ENCODE results near the gene MYO3B. TPM values are rescaled to one million over a fixed set of nuclear protein-coding genes. Genes with fewer than 3 reads are reported as not detected.
A peak's percentile ranks its signal among the peaks of the same experiment; 100 is the strongest.

MYO3B gene
- polyA plus RNA-seq, 2 of the 4 experiments (the other 2 are of a cell fraction): 0.01 TPM; not detected in 1

DNA sequence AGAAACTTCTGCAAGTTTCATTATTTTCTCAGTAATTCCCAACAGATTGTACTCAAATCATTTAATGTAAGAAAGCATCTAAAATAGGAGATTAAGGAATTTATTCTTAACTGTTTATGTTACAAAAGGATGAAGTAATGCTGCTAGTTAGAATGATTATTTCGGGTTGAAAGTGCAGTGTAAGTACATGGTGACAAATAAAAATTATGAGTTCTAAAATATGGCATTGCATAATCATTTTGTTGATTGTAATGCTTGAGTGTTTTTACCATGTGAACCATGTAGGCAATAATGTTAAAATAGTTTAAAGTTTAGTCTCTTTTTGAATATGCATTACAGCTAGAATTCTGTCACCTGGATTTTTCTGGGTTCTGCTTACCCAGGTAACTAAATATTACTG lies 388.2 kb downstream of the MYO3B start (continued):
- TF ChIP-seq, protein P1, sequence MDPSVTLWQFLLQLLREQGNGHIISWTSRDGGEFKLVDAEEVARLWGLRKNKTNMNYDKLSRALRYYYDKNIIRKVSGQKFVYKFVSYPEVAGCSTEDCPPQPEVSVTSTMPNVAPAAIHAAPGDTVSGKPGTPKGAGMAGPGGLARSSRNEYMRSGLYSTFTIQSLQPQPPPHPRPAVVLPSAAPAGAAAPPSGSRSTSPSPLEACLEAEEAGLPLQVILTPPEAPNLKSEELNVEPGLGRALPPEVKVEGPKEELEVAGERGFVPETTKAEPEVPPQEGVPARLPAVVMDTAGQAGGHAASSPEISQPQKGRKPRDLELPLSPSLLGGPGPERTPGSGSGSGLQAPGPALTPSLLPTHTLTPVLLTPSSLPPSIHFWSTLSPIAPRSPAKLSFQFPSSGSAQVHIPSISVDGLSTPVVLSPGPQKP (IDR thresholded peaks at IDR 0.05; ENCODE audit: low read depth, low read length): no peak
- TF ChIP-seq ZSCAN20 (CRISPR knock-in tag; IDR thresholded peaks at IDR 0.05) (no peak), CEBPB (IDR thresholded peaks at IDR 0.05) (no peak), HOXB13 (CRISPR knock-in tag; IDR thresholded peaks at IDR 0.05; ENCODE audit: low read depth) (no peak), NFE2L2 (conservative IDR thresholded peaks at IDR 0.05; ENCODE audit: low read length) (no peak)

DNA sequence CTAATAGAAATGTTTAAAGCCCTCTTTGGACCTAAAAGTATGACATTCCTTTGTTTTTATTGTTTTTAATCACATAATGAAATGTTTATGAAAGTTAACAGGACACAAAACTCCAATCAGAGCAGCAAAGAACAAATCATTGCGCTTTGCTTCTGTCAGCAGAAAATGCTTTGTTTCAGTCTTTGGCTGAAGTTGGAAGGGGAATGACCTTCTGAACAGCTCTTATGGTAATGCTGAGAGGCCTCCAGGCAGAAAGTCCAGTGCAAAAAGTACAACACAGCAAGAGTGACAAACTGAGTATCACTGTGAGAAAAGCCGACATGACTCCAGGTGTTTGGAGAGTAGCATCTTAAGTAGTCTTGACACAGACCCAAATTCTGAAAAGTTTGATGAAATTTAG lies 389.5 kb downstream of the MYO3B start:
- Histone ChIP-seq H3K4me2 (no peak overlapping the region), H3K4me1 (no peaks in the 10 kb centered on the region), H3K9me3 (no peaks in the 10 kb centered on the region), H3K27ac (no peak overlapping the region), H3K4me3 (no peak overlapping the region)
- ATAC-seq: no peak
- WGBS (ENCODE audit: missing lambda C conversion rate): 71% methylated on average over 2 of the region's 2 CpGs
- TF ChIP-seq HOXB13 (CRISPR knock-in tag; IDR thresholded peaks at IDR 0.05; ENCODE audit: low read depth) (no peak), POLR2AphosphoS2 (conservative IDR thresholded peaks at IDR 0.05; ENCODE audit: low read length) (no peak), FOSB (CRISPR knock-in tag; IDR thresholded peaks at IDR 0.05) (no peak), MAFK (IDR thresholded peaks at IDR 0.05; ENCODE audit: partially characterized antibody) (peak; percentile 36), JUNB (IDR thresholded peaks at IDR 0.05) (no peak), SMC3 (IDR thresholded peaks at IDR 0.05) (no peak)
- TF ChIP-seq, protein P2, sequence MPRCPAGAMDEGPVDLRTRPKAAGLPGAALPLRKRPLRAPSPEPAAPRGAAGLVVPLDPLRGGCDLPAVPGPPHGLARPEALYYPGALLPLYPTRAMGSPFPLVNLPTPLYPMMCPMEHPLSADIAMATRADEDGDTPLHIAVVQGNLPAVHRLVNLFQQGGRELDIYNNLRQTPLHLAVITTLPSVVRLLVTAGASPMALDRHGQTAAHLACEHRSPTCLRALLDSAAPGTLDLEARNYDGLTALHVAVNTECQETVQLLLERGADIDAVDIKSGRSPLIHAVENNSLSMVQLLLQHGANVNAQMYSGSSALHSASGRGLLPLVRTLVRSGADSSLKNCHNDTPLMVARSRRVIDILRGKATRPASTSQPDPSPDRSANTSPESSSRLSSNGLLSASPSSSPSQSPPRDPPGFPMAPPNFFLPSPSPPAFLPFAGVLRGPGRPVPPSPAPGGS (IDR thresholded peaks at IDR 0.05): no peak
- ChIA-PET POLR2A (no interaction called here), CTCF (no interaction called here)
- FAIRE-seq: no peak
- DNase-seq (ENCODE audit: low read depth in 1 of 2, low spot score in 1 of 2): no peak

DNA sequence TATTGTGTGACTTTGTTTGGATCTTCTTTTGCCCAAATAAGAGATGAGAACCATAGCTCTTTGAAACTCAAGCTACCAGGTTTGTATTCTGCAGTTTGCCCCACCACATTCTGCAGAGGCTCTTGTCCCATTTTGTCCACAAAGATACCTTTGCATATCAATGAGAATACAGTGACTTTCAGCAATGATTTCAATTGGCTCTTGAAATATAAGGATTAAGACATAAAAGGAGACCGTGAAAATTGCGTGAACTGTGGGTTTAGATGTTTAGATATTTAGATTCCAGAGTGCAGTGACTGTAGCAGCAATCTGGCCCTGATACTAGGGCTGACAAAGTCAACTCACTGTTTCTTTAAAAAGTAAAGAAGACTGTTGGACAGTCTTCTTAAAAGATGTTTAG lies 390.6 kb downstream of the MYO3B start:
- WGBS (ENCODE audit: missing lambda C conversion rate): 13% methylated on average over 2 of the region's 2 CpGs
- Histone ChIP-seq H3K27ac (no peak overlapping the region), H3K9me3 (no peaks in the 10 kb centered on the region), H3K4me1 (no peaks in the 10 kb centered on the region), H3K4me2 (no peak overlapping the region), H3K4me3 (no peak overlapping the region)
- no peak for FAIRE-seq
- POLR2A ChIA-PET: no interaction called here
- no peak for DNase-seq (ENCODE audit: low read depth in 1 of 2, low spot score in 1 of 2)
- CTCF ChIA-PET: no interaction called here
- ATAC-seq: no peak
- TF ChIP-seq RFX5 (IDR thresholded peaks at IDR 0.05): no peak
- TF ChIP-seq RNF2 (IDR thresholded peaks at IDR 0.05; ENCODE audit: borderline replicate concordance, low read depth): no peak
- no peak for TF ChIP-seq MYC (IDR thresholded peaks at IDR 0.05; ENCODE audit: borderline replicate concordance, low read length)
- TF ChIP-seq NFE2L2 (conservative IDR thresholded peaks at IDR 0.05; ENCODE audit: low read length): no peak
- no peak for TF ChIP-seq CBX2 (IDR thresholded peaks at IDR 0.05; ENCODE audit: borderline replicate concordance, low read depth)
- TF ChIP-seq, protein P3, sequence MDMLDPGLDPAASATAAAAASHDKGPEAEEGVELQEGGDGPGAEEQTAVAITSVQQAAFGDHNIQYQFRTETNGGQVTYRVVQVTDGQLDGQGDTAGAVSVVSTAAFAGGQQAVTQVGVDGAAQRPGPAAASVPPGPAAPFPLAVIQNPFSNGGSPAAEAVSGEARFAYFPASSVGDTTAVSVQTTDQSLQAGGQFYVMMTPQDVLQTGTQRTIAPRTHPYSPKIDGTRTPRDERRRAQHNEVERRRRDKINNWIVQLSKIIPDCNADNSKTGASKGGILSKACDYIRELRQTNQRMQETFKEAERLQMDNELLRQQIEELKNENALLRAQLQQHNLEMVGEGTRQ (IDR thresholded peaks at IDR 0.05): no peak
- TF ChIP-seq FOXS1 (CRISPR knock-in tag; IDR thresholded peaks at IDR 0.05): no peak
- TF ChIP-seq GATA3 (IDR thresholded peaks at IDR 0.05; ENCODE audit: borderline replicate concordance): no peak
- TF ChIP-seq EHF (CRISPR knock-in tag; IDR thresholded peaks at IDR 0.05): no peak
- no peak for TF ChIP-seq MAZ (IDR thresholded peaks at IDR 0.05; ENCODE audit: borderline replicate concordance, low read depth, low read length)
- no peak for TF ChIP-seq MAFK (IDR thresholded peaks at IDR 0.05; ENCODE audit: partially characterized antibody)
- TF ChIP-seq ZNF302 (CRISPR knock-in tag; IDR thresholded peaks at IDR 0.05): no peak
- no peak for TF ChIP-seq BHLHE40 (IDR thresholded peaks at IDR 0.05; ENCODE audit: low read depth, low read length)
- TF ChIP-seq, protein P4, sequence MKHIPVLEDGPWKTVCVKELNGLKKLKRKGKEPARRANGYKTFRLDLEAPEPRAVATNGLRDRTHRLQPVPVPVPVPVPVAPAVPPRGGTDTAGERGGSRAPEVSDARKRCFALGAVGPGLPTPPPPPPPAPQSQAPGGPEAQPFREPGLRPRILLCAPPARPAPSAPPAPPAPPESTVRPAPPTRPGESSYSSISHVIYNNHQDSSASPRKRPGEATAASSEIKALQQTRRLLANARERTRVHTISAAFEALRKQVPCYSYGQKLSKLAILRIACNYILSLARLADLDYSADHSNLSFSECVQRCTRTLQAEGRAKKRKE (CRISPR knock-in tag; IDR thresholded peaks at IDR 0.05; ENCODE audit: low read depth): no peak
- TF ChIP-seq ZSCAN20 (CRISPR knock-in tag; IDR thresholded peaks at IDR 0.05): no peak
- no peak for TF ChIP-seq CBX8 (IDR thresholded peaks at IDR 0.05)
- no peak for TF ChIP-seq CHD2 (IDR thresholded peaks at IDR 0.05; ENCODE audit: low read length, partially characterized antibody)
- TF ChIP-seq, protein P5, sequence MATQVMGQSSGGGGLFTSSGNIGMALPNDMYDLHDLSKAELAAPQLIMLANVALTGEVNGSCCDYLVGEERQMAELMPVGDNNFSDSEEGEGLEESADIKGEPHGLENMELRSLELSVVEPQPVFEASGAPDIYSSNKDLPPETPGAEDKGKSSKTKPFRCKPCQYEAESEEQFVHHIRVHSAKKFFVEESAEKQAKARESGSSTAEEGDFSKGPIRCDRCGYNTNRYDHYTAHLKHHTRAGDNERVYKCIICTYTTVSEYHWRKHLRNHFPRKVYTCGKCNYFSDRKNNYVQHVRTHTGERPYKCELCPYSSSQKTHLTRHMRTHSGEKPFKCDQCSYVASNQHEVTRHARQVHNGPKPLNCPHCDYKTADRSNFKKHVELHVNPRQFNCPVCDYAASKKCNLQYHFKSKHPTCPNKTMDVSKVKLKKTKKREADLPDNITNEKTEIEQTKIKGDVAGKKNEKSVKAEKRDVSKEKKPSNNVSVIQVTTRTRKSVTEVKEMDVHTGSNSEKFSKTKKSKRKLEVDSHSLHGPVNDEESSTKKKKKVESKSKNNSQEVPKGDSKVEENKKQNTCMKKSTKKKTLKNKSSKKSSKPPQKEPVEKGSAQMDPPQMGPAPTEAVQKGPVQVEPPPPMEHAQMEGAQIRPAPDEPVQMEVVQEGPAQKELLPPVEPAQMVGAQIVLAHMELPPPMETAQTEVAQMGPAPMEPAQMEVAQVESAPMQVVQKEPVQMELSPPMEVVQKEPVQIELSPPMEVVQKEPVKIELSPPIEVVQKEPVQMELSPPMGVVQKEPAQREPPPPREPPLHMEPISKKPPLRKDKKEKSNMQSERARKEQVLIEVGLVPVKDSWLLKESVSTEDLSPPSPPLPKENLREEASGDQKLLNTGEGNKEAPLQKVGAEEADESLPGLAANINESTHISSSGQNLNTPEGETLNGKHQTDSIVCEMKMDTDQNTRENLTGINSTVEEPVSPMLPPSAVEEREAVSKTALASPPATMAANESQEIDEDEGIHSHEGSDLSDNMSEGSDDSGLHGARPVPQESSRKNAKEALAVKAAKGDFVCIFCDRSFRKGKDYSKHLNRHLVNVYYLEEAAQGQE (IDR thresholded peaks at IDR 0.05): no peak
- no peak for TF ChIP-seq ZC3H11A (IDR thresholded peaks at IDR 0.05)
